NCI-H69 (cell line): ENCODE measurements around the gene ZDHHC20.

Source experiments
- DNase-seq: peaks from one replicate; lab custom pipeline; 2025; lab: John Stamatoyannopoulos, UW

ZDHHC20 gene

DNA sequence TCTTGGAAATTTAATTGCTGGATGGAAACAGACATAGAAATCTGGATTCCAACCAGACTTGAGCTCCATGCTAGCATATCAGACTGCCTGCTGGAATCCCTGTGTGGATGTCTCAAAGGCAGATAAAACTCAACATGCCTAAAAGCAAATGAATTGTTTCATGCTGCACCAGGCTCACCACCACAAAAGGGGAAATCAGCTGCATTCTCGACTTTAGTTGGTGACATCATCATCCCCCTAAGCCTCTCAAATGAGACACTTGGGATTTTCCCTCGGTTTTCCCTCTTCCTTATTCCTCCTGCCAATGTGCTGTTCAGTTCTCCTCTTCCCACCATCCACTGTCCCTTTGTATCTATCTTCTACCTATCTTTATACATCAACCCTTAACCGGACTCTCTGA is 134.3 kb downstream of the ZDHHC20 start:
- DNase-seq, result no peak

DNA sequence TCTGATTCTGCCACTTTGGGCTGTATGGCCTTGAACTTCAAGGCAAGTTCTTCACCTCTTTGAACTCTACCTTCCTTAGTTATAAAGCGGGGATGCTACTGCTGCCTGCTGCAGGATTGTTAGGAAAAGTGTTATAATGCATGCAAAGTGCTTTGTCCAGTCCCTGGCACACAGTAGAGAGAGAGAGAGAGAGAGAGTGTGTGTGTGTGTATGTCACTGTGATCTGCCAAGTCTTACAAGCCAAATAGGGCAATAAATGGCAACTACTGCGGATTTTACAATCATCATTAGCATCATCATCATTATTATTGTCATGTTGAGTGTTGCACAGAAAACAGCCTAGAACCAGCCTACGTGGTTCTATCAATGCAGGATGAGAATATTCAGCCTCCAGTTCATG is 136.1 kb downstream of the ZDHHC20 start:
- no peak for DNase-seq
